Esophagus squamous epithelium (tissue), 5 donors: ENCODE measurements around the gene NHSL1. TPM values are rescaled to one million over a fixed set of nuclear protein-coding genes. Genes with fewer than 3 reads are reported as not detected.

Experiments
- DNase-seq: peaks from one replicate; lab custom pipeline; 2025; lab: John Stamatoyannopoulos, UW
- H3K27ac ChIP-seq, 4 donors: fragments of 200-600 bp; sonication (generic); one replicate each; pipeline ENCODE4 v1.5.1; 2016 to 2019; ENCODE audit warnings: mild to moderate bottlenecking in 1 of 4
- H3K27me3 ChIP-seq, 4 donors: fragments of 200-600 bp; sonication (generic); 1 replicate in 3 of 4; 2 replicates in 1 of 4; pipeline versions ENCODE4 v1.5.1 to v1.6.0; 2017 to 2021; ENCODE audit warnings: antibody characterized with exemption in 1 of 4
- H3K36me3 ChIP-seq, 3 donors: fragments of 200-600 bp; sonication (generic); one replicate each; pipeline ENCODE4 v1.5.1; 2016 to 2019
- H3K4me1 ChIP-seq, 3 donors: fragments of 200-600 bp; sonication (generic); one replicate each; pipeline ENCODE4 v1.5.1; 2017 to 2019
- H3K4me3 ChIP-seq, 4 donors: fragments of 200-600 bp; sonication (generic); 1 replicate in 3 of 4; 2 replicates in 1 of 4; pipeline ENCODE4 v1.5.1; 2016 to 2019; ENCODE audit warnings: mild to moderate bottlenecking in 2 of 4, moderate library complexity in 1 of 4
- H3K9me3 ChIP-seq, 3 donors: fragments of 200-600 bp; sonication (generic); one replicate each; pipeline ENCODE4 v1.5.1; 2016 to 2019
- POLR2A ChIP-seq, 4 donors: fragments of 450-650 bp; IDR thresholded peaks; one replicate each; pipeline ENCODE4 v1.6.1; 2017; ENCODE audit warnings: antibody characterized with exemption in 4 of 4, mild to moderate bottlenecking in 4 of 4, moderate library complexity in 3 of 4
- WGBS, 2 donors: methylation state at CpG; one replicate each; pipeline ENCODE4 v1.1.5; 2018; 5-methylcytosine and 5-hydroxymethylcytosine counted together
- intact Hi-C: fragments of 100-400 bp; cut with DNase I; formaldehyde crosslinking; loops from one replicate; pipeline ENCODE4 v1.15.0; 2022
- total RNA-seq, 4 donors: library from RNA; depleted of rRNA; stranded (reverse); fragments of >200 nt; gene quantifications; one replicate each; pipeline ENCODE4 v1.1.0, GENCODE V29; 2016
- TF ChIP-seq, protein P1 (sequence below), 6 experiments: fragments of 450-650 bp in 4 of 6; fragments of 200-600 bp in 2 of 6; sonication (generic) in 2 of 6; IDR thresholded peaks; one replicate each; pipeline ENCODE4 v1.5.1; 2016 to 2019; ENCODE audit warnings: antibody characterized with exemption in 6 of 6, mild to moderate bottlenecking in 4 of 6, moderate library complexity in 4 of 6
- donor health status: DM: yes; HTN: yes; CAD: no.

NHSL1 gene
- total RNA-seq, 4 donors from 2014 or later = 13.1 to 58.2 (median 32.0) TPM

DNA sequence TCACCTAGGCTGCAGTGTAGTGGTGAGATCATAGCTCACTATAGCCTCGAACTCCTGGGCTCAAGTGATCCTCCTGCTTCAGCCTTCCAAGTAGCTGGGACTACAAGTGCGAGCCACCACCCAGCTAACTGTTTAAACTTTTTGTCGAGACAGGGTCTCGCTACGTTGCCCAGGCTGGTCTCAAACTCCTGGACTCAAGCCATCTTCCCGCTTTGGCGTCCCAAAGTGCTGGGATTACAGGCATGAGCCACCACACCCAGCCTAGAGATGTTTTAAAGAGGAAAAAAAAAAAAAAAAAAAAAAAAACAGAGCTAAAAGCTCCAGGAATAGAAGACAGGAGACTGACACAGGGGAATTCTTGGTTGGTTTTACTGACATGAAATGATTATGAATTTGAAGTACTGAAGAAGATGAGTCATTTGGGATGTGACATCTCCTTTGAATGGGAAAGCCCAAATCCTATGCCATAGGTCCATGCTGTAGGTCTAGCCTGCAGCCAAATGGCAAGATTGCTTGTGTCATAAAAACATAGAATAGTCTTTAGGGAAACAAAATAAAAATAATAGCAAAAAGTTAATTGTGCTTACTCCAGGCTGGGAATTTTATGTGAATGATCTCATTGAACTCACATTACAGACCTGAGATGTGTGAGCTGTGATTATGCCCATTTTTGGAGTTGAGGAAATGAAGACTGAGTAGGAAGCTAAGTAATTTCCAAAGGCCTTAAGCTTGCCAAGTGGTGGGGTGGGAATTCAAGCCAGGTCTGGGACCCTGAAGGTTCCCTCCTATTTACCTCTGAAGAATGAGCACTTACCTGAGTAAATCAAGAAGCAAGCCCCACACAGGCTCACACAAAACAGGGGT, 24.3 kb upstream of the NHSL1 start:
- H3K4me1 ChIP-seq = peaks cover 0 to 19% (median 0%) of the 10 kb centered on the region in 3 donors
- no peak for TF ChIP-seq POLR2A (IDR thresholded peaks at IDR 0.05)
- TF ChIP-seq, protein P1, sequence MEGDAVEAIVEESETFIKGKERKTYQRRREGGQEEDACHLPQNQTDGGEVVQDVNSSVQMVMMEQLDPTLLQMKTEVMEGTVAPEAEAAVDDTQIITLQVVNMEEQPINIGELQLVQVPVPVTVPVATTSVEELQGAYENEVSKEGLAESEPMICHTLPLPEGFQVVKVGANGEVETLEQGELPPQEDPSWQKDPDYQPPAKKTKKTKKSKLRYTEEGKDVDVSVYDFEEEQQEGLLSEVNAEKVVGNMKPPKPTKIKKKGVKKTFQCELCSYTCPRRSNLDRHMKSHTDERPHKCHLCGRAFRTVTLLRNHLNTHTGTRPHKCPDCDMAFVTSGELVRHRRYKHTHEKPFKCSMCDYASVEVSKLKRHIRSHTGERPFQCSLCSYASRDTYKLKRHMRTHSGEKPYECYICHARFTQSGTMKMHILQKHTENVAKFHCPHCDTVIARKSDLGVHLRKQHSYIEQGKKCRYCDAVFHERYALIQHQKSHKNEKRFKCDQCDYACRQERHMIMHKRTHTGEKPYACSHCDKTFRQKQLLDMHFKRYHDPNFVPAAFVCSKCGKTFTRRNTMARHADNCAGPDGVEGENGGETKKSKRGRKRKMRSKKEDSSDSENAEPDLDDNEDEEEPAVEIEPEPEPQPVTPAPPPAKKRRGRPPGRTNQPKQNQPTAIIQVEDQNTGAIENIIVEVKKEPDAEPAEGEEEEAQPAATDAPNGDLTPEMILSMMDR (IDR thresholded peaks at IDR 0.05) = no peak
- intact Hi-C loops = no loop called here
- H3K27me3 ChIP-seq = no peaks in the 10 kb centered on the region
- H3K27ac ChIP-seq = no peak overlapping the region
- H3K36me3 ChIP-seq = no peaks in the 10 kb centered on the region
- DNase-seq = no peak
- H3K4me3 ChIP-seq = no peak overlapping the region
- H3K9me3 ChIP-seq = no peaks in the 10 kb centered on the region
- 44 to 76% methylated on average over 6 to 7 of the region's 7 CpGs for WGBS, 2 donors

DNA sequence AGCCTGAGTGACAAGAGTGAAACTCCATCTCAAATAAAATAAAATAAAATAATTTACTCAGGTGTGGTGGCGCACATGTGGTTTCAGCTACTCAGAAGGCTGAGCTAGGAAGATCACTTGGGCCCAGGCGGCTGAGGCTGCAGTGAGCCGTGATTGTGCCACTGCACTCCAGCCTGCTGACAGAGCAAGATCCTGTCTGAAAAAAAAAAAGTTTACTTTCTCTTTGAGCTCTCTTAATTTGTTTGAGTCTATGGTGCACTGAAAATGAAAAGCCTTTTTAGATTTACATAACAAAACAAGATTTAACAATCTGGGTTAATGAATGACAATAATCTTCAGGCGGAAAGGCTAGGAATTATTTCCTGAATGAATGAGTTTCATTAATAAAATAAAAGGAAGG, 23.3 kb upstream of the NHSL1 start:
- no peaks in the 10 kb centered on the region for H3K27me3 ChIP-seq
- H3K27ac ChIP-seq = no peak overlapping the region
- 87 to 90% methylated on average over 4 of the region's 4 CpGs for WGBS, 2 donors
- H3K36me3 ChIP-seq = no peaks in the 10 kb centered on the region
- peaks cover 0 to 14% (median 0%) of the 10 kb centered on the region in 3 donors for H3K4me1 ChIP-seq
- TF ChIP-seq, protein P1 (IDR thresholded peaks at IDR 0.05) = no peak
- no peak for TF ChIP-seq POLR2A (IDR thresholded peaks at IDR 0.05)
- intact Hi-C loops = no loop called here
- H3K9me3 ChIP-seq = no peaks in the 10 kb centered on the region
- no peak for DNase-seq
- no peak overlapping the region for H3K4me3 ChIP-seq

DNA sequence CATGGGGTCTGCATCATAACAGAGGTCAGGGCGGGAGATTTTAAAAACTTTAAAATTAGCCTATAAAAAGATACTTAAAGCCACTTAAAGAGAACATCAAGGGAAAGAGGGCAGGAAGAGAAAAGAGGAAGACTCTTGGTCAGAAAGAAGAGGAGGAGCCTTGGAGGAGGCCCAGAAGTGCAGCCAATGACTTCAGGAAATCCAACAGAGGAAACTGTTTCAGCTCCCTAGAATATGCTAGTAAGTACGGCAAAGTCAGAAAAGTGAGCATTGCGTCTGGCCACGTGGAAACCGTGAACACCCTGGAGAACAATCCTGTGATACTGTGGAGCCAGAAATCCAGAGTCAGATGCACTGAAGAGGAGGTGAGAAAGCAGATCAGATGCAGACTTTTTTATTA, 22.5 kb upstream of the NHSL1 start:
- Histone ChIP-seq H3K27ac (no peak overlapping the region), H3K36me3 (no peaks in the 10 kb centered on the region), H3K27me3 (no peaks in the 10 kb centered on the region), H3K4me1 (peaks cover 0 to 12% (median 0%) of the 10 kb centered on the region in 3 donors), H3K9me3 (no peaks in the 10 kb centered on the region), H3K4me3 (no peak overlapping the region)
- intact Hi-C loops = no loop called here
- DNase-seq = no peak
- TF ChIP-seq, protein P1 (IDR thresholded peaks at IDR 0.05) = no peak
- TF ChIP-seq POLR2A (IDR thresholded peaks at IDR 0.05) = no peak
- 55 to 70% methylated on average over 5 of the region's 5 CpGs for WGBS, 2 donors

DNA sequence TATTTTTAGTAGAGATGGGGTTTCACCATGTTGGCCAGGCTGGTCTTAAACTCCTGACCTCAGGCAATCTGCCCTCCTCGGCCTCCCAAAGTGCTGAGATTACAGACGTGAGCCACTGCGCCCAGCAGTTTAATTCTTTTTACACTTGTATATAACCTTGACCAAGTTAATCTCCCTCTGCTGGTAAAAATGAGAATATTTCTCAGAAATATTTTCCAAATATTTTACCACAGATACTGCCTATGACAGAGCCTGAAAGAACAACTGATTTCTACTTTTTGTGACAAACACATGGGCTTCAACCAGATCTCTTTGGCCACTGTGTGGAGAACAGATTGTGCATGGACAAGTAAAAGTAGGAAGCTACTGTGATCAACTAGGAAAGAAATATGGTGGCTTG, 21.2 kb upstream of the NHSL1 start:
- H3K27me3 ChIP-seq = no peaks in the 10 kb centered on the region
- H3K4me1 ChIP-seq = peaks cover 0 to 12% (median 0%) of the 10 kb centered on the region in 3 donors
- no peak overlapping the region for H3K27ac ChIP-seq
- H3K36me3 ChIP-seq = no peaks in the 10 kb centered on the region
- intact Hi-C loops = no loop called here
- no peak for TF ChIP-seq POLR2A (IDR thresholded peaks at IDR 0.05)
- TF ChIP-seq, protein P1 (IDR thresholded peaks at IDR 0.05) = peak in 5 of 6 experiments; percentile 11 to 57 (median 35)
- no peaks in the 10 kb centered on the region for H3K9me3 ChIP-seq
- 40 to 62% methylated on average over 3 of the region's 3 CpGs for WGBS, 2 donors
- no peak overlapping the region for H3K4me3 ChIP-seq
- no peak for DNase-seq

DNA sequence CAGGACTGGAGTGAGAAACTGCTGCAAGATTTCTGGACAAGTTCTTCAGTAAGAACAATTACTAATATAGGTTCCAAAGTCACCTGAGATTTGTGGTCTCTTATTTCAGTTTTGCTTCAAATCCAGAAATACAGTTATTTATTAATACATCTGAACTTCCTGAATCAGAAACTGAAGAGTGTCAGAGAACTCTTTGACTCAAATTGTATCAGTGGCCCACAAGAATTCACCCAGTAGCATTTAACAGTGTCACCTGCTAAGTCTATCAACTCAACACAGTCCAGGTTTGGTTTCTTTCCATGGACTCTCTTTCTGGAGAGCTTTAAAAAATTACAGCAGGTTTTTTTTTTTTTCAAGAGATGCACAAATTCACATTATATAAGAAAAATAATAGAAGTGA, 18.8 kb upstream of the NHSL1 start:
- Histone ChIP-seq H3K36me3 (no peaks in the 10 kb centered on the region), H3K9me3 (no peaks in the 10 kb centered on the region), H3K27ac (no peak overlapping the region), H3K4me1 (peaks cover 0 to 12% (median 0%) of the 10 kb centered on the region in 3 donors), H3K27me3 (no peaks in the 10 kb centered on the region), H3K4me3 (no peak overlapping the region)
- TF ChIP-seq POLR2A (IDR thresholded peaks at IDR 0.05) = no peak
- TF ChIP-seq, protein P1 (IDR thresholded peaks at IDR 0.05) = no peak
- no peak for DNase-seq
- intact Hi-C loops = no loop called here
